WTC11 (cell line): Measurements from ENCODE around the gene PROM2.

Experiments
- CTCF ChIP-seq: fragments of 200-600 bp; IDR thresholded peaks from 2 replicates; pipeline ENCODE4 v1.8.0; 2022; ENCODE audit warnings: antibody characterized with exemption
- ESRRA ChIP-seq: sonication (generic); formaldehyde crosslinking; IDR thresholded peaks from 2 replicates; pipeline ENCODE4 v1.8.1; 2022; ENCODE audit warnings: mild to moderate bottlenecking, missing genetic modification reagents, borderline replicate concordance
- JAZF1 ChIP-seq: fragments of 250-450 bp; sonication (Bioruptor Pico); IDR thresholded peaks from 2 replicates; pipeline ENCODE4 v1.9.0; 2021; ENCODE audit warnings: moderate library complexity, mild to moderate bottlenecking, inconsistent platforms
- OVOL2 ChIP-seq: fragments of 250-450 bp; sonication (Bioruptor Pico); IDR thresholded peaks from 2 replicates; pipeline ENCODE4 v1.9.0; 2021; ENCODE audit warnings: mild to moderate bottlenecking, borderline replicate concordance
- SMAD3 ChIP-seq: sonication (generic); formaldehyde crosslinking; IDR thresholded peaks from 2 replicates; pipeline ENCODE4 v1.8.0; 2022; ENCODE audit warnings: missing genetic modification reagents, mild to moderate bottlenecking, borderline replicate concordance
- SMAD4 ChIP-seq: sonication (generic); formaldehyde crosslinking; IDR thresholded peaks from 2 replicates; pipeline ENCODE4 v1.8.0; 2022; ENCODE audit warnings: mild to moderate bottlenecking, missing genetic modification reagents
- TCF7 ChIP-seq: sonication (generic); formaldehyde crosslinking; IDR thresholded peaks from 2 replicates; pipeline ENCODE4 v1.8.0; 2022; ENCODE audit warnings: mild to moderate bottlenecking, low read depth, missing genetic modification reagents, moderate library complexity

GRCh38 chr2:95285542-95285932 is 11.3 kb downstream of the PROM2 start:
- TF ChIP-seq ESRRA (CRISPR knock-in tag) (no peak), SMAD3 (CRISPR knock-in tag) (no peak), SMAD4 (no peak), JAZF1 (CRISPR knock-in tag) (no peak), CTCF (no peak), TCF7 (CRISPR knock-in tag) (no peak), OVOL2 (CRISPR knock-in tag) (no peak)
